ENCODE measurements around the gene PUS7L.
"Not testable (repeated sequence)": the region's sequence is repeated elsewhere in the genome, so short reads cannot be mapped to it uniquely, and the experiment has no call there.

PUS7L gene

GRCh38 chr12:43749016-43749415, 9.6 kb downstream of the PUS7L start:
- DNase-seq = no peak

- no peak for DNase-seq
These were observed 13.8 kb downstream of the PUS7L start for GRCh38 chr12:43744826-43745225.

DNA sequence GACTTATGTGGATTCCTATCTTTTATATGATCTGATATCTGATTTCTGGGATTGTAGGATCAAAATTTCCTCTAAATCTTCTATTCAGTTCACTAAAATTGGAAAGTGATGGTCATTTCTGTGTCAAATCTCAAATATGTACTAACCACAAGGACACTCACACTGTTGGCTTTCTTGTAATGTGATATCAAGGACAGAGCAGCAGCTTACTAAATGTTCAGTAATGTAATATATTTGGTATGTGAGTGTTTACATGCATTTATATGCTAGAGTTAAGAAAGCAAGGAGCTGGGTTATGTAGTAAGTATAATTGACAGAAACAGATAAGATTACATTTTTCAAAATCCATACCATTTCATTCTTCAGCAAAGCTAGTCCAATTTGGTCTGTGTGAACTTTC, 16.5 kb downstream of the PUS7L start:
- DNase-seq = no peak

GRCh38 chr12:43740511-43741100, 18.0 kb downstream of the PUS7L start:
- DNase-seq = no peak

- no peak for DNase-seq
These were observed 20.9 kb downstream of the PUS7L start for GRCh38 chr12:43737646-43738045.

GRCh38 chr12:43736927-43737440, 21.6 kb downstream of the PUS7L start:
- no peak for DNase-seq

DNA sequence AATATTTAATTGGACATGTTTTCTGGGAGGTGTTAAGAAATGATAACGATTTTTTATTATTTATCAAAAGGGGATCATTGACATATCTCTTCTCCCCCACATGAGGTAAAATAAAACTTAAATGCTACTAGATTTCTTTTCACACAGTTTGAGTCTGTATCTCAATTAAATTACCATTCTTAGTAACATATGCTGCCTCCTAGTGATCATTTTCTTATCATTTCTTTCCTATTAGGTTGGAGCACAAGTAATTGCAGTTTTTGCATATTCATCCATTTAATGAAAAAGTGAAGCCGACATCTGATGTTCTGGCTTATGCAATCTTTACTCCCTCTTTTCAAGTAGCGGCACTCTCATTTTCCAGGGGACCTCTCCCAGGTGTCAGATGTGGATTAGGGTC, 24.9 kb downstream of the PUS7L start:
- DNase-seq = no peak

GRCh38 chr12:43730283-43730682, 28.3 kb downstream of the PUS7L start:
- no peak for DNase-seq

DNA sequence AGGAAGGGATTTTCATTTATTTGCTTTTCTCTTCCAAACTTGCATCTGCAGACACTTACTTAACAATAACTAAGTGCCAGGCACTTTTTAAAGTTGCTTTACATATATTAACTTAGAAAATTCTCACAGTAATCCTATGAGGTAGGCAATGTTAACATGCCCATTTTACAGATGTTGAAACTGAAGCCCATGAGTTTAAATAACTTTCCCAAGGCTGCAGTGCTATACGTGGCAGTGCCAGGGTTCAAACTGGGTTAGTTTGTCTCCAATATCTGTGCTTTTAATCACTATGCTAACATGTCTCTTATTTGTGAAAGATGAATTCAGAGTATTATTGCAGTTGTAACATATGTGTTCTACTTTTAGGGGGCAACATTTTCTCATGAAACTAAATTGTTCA, 29.9 kb downstream of the PUS7L start:
- no peak for DNase-seq

DNA sequence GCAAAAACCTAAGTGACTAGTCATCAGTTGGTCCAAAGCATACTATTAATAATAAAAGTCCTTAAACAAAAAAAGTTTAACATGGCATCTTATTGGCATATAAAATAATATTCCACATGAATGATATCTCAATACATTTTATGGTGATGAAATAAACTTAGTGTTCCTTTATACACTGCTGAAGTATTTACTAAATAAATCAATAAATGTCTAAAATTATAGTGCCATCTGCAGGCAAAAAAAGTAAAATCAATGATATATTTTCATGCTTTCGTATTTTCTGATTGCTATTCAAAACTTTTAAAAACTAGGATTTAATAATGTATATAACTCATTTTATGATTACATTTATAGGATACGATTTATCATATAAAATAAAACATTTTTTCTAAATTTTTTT, 30.5 kb downstream of the PUS7L start:
- DNase-seq = no peak

DNA sequence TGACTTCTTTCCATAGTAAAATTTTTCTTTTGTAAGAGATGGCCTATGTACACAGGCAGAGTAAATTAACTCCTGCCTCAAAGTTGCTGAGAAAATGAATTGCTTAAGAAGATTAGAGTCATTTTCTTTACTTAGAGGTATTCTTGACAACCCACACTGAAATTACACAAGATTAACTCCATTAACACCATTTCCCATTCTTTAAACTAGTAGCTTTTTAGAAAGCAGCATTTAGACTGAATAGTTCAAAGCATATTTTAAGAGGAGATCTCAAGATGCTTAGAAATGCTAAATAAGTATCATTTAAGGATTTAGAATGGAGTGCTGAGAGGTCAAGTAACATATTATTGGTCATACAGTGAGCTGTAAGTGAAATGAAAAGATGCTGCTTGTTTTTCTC, 35.5 kb downstream of the PUS7L start:
- no peak for DNase-seq

GRCh38 chr12:43722621-43723020, 36.0 kb downstream of the PUS7L start:
- no peak for DNase-seq

DNA sequence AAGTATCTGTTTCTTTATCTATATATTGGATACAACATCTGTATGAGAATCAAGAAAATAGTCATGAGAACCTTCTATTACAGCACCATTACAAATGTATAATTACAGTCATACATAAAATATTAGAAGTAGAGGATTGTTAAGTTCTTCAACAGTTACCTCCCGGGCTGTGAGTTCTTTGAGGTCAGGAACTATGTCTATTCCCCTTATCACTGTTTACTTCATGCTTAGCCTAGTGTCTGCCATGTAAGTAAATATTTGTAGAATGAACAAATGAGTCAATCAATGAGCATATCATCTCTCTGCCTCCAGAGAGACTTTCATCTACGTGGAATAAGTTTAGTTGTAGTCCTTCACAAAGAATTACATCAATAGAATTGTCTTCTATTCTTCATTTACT, 47.2 kb downstream of the PUS7L start:
- DNase-seq = no peak

DNA sequence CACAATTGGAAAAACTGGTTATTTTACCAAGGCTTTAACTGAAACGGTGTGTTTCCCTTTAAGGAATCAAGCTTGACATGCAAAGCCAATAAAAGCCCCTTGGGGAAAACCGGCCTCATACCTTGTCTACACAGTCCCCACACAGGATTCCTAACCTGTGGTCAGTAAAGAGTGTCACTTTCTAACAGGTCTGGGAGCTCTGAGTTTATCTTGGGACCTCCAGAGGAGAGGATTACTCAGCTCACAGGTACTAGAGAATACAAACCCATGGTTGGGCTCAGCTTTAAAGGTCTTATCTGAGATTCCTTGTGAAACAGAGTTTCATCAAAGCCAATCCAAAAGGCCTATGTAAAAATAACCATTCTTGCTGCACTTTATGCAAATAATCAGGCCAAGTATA, 54.8 kb downstream of the PUS7L start:
- not testable (repeated sequence) for DNase-seq

DNA sequence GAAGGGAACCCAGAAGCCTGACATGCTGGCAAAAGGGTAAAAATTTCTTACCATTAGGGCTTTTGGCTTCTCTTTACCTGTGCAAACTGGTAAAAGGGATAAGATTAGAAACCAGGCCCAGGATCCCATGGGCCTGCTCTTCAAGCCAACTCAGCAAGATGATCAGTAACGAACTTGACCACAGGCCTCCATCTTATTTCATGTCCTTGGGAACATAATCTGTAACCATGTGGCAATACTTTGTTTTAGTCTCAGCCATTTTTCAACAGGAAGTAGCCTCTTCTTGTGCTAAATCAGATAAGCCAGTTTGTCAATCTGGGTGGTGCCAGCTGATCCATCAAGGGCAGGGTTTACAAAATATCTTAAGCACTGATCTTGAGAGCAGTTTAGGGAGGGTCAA, 57.4 kb downstream of the PUS7L start:
- not testable (repeated sequence) for DNase-seq

GRCh38 chr12:43696154-43696553, 62.4 kb downstream of the PUS7L start:
- DNase-seq = no peak

DNA sequence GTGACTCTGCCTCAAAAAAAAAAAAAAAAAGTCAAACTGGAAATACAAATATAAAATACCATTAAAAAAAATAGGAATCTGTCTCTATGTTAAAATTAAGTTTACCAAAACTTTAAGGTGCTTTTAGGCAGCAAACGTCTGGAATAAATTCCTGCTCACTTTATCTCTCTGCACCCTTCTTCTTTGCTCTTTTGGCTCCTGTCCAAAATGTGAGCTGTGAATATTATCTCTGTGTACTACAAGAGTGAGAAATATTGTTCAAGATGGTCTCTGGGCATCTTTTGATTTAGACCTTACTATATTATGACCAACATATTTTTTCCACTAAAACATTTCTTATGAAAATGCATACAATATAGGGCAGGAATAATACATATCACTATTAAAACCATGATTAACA, 63.7 kb downstream of the PUS7L start:
- DNase-seq = no peak

DNA sequence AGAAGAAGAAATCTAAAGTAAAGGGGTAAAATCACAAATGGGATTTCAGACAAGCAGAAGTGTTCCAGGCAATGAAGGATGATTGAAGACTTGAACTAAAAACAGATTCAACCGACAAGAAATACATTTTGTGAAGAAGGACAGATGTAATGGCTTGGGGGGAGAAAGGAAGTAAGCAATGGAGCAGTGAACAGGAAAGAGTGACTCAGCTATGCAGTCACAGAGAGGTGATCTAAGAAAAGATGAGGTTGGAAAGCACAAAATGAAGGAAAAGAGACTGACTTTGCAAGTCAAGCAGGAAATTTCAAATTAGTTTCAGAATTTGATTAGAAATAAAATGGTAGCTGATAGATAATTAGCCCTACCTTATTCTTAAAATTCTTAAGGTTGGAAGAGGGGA, 66.5 kb downstream of the PUS7L start:
- no peak for DNase-seq

DNA sequence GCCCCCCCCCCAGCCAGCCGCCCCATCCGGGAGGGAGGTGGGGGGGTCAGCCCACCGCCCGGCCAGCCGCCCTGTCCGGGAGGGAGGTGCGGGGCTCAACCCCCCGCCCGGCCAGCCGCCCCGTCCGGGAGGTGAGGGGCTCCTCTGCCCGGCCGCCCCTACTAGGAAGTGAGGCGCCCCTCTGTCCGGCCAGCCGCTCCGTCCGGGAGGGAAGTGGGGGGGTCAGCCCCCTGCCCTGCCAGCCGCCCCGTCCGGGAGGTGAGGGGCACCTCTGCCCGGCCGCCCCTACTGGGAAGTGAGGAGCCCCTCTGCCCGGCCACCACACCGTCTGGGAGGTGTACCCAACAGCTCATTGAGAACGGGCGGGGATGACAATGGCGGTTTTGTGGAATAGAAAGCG, 73.1 kb downstream of the PUS7L start:
- not testable (repeated sequence) for DNase-seq

- DNase-seq = no peak
These were observed 82.3 kb downstream of the PUS7L start for GRCh38 chr12:43676183-43676813.

DNA sequence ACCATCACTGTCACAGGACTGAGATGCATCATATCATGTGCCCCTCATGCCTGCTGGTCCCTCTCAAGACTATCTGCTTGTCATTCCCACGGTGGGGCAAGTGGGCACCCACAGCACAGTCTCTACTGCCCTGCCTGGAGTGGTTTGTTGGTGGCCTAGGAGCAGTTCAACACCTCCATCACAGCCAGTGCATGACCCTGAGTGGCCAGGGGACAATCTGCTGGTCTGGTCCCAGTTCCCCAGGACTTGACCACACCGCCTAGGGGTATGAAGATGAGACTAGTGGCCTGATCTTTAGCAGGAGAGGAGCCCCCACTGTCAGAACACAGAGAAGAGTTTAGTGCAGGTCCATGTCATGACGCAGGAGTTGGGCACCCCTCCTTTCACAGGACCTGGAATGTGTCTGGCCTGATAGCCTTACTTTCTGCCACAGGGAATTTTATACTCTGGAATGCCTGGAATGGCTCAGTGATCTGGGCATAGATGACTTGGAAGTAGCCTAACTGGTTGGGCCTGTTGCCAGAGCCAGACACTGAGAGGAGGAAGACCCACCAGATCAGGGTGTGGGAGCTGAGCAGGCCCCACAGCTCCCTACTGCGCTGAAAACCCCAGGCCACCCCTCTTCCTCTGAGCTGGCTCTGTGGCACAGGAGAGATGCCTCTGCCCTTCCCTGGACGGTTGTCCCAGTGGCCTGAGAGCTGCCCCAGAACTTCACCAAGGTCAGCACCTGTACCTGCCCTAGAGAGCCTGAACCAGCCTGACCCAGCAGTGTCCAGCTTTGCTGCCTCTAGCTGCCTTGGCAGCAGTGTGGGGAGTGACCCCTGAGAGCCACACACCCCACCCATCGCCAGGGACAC, 83.3 kb downstream of the PUS7L start:
- DNase-seq = no peak

GRCh38 chr12:43669373-43669772, 89.2 kb downstream of the PUS7L start:
- no peak for DNase-seq
